H1 (cell line): Measurements from ENCODE around the gene EIF5A2. TPM values are rescaled to one million over a fixed set of nuclear protein-coding genes. Genes with fewer than 3 reads are reported as not detected.

Experiments
- CTCF ChIA-PET: fragments of 300-600 bp; sonication (Branson Sonifier 250); formaldehyde crosslinking; loops from one replicate; lab custom pipeline; 2021; ENCODE audit not compliant: partially characterized antibody; lab: Charles Lee
- POLR2A ChIA-PET: fragments of 300-600 bp; sonication (Branson Sonifier 250); formaldehyde crosslinking; loops from one replicate; lab custom pipeline; 2021; ENCODE audit warnings: inconsistent platforms; ENCODE audit not compliant: partially characterized antibody; lab: Charles Lee
- DNase-seq, 2 experiments: peaks; one replicate each; pipeline versions ENCODE4 v3.0.0 to v3.0.0-alpha.2; 2010 to 2022; ENCODE audit warnings: low spot score in 2 of 2, low read depth in 1 of 2, mixed read lengths in 1 of 2
- FAIRE-seq: peaks from 2 replicates; lab custom pipeline; 2011; peaks lifted over from hg19 to GRCh38; lab: Jason Lieb, UNC
- H2AFZ ChIP-seq: 2 replicates; pipeline ENCODE4 v1.8.1; 2012; ENCODE audit warnings: low read length, inconsistent platforms
- H2AK5ac ChIP-seq: 2 replicates; pipeline ENCODE4 v1.6.1; 2013; ENCODE audit warnings: low read depth, low read length
- H2BK120ac ChIP-seq: replicated peaks from 2 replicates; pipeline ENCODE3; 2013; ENCODE audit warnings: low read depth, low read length, inconsistent platforms
- H2BK12ac ChIP-seq: 2 replicates; pipeline ENCODE4 v1.6.1; 2013; ENCODE audit warnings: low read depth, low read length
- H2BK15ac ChIP-seq: 2 replicates; pipeline ENCODE4 v1.6.1; 2013; ENCODE audit warnings: low read length
- H2BK20ac ChIP-seq: 2 replicates; pipeline ENCODE4 v1.6.1; 2013; ENCODE audit warnings: low read length
- H2BK5ac ChIP-seq: 2 replicates; pipeline ENCODE4 v1.6.1; 2013; ENCODE audit warnings: low read depth, low read length
- H3K14ac ChIP-seq: 2 replicates; pipeline ENCODE4 v1.6.1; 2013; ENCODE audit warnings: inconsistent platforms; ENCODE audit not compliant: insufficient read length
- H3K18ac ChIP-seq: 2 replicates; pipeline ENCODE4 v1.6.1; 2013; ENCODE audit warnings: low read length; ENCODE audit errors: extremely low read depth
- H3K23ac ChIP-seq: 2 replicates; pipeline ENCODE4 v1.6.1; 2013; ENCODE audit warnings: inconsistent platforms; ENCODE audit not compliant: insufficient read length
- H3K23me2 ChIP-seq: 2 replicates; pipeline ENCODE4 v1.6.1; 2013; ENCODE audit warnings: low read depth, low read length
- H3K27ac ChIP-seq: 2 replicates; pipeline ENCODE4 v1.6.1; 2011; ENCODE audit warnings: low read depth, low read length, inconsistent platforms
- H3K27me3 ChIP-seq, 4 experiments: replicated peaks in 1 of 4; 1 replicate in 1 of 4; 2 replicates in 3 of 4; pipeline versions ENCODE4 v1.6.1 to v1.8.1; 2011 to 2013; ENCODE audit warnings: low read length in 3 of 4, mild to moderate bottlenecking in 3 of 4, inconsistent platforms in 2 of 4, mixed read lengths in 2 of 4, moderate library complexity in 1 of 4; ENCODE audit not compliant: control insufficient read depth in 3 of 4, insufficient read depth in 3 of 4; ENCODE audit errors: extremely low read depth in 1 of 4
- H3K36me3 ChIP-seq, 4 experiments: 2 replicates each; pipeline versions ENCODE4 v1.6.1 to v1.8.1; 2011 to 2013; ENCODE audit warnings: mild to moderate bottlenecking in 4 of 4, low read length in 3 of 4, moderate library complexity in 2 of 4, control low read depth in 1 of 4, inconsistent platforms in 1 of 4; ENCODE audit not compliant: insufficient read depth in 4 of 4, control insufficient read depth in 2 of 4
- H3K4ac ChIP-seq: replicated peaks from 2 replicates; pipeline ENCODE3; 2013; ENCODE audit warnings: low read length, low read depth, mixed read lengths, inconsistent platforms; ENCODE audit not compliant: insufficient read length
- H3K4me1 ChIP-seq, 4 experiments: replicated peaks in 1 of 4; 1 replicate in 1 of 4; 2 replicates in 3 of 4; pipeline versions ENCODE4 v1.6.1 to v1.8.1; 2011 to 2013; ENCODE audit warnings: low read length in 3 of 4, inconsistent platforms in 2 of 4, mixed read lengths in 1 of 4; ENCODE audit not compliant: insufficient read depth in 4 of 4, control insufficient read depth in 3 of 4
- H3K4me2 ChIP-seq, 2 experiments: 2 replicates each; pipeline versions ENCODE4 v1.6.1 to v1.8.1; 2011 to 2013; ENCODE audit warnings: low read depth in 2 of 2, low read length in 2 of 2, control low read depth in 1 of 2, inconsistent platforms in 1 of 2, mild to moderate bottlenecking in 1 of 2; ENCODE audit not compliant: insufficient read depth in 1 of 2
- H3K4me3 ChIP-seq, 4 experiments: fragments of 200-600, 300-600 bp in 1 of 4; sonication (generic), shearing (Covaris generic), sonication (Bioruptor Twin) in 1 of 4; 2 replicates each; pipeline versions ENCODE4 v1.5.1 to v1.8.1; 2011 to 2016; ENCODE audit warnings: low read length in 4 of 4, low read depth in 3 of 4, control low read depth in 2 of 4, inconsistent platforms in 2 of 4, mild to moderate bottlenecking in 2 of 4, mixed read lengths in 1 of 4, moderate library complexity in 1 of 4; ENCODE audit not compliant: insufficient read depth in 2 of 4; ENCODE audit errors: extremely low read depth in 1 of 4
- H3K56ac ChIP-seq: replicated peaks from 2 replicates; pipeline ENCODE3; 2013; ENCODE audit warnings: low read depth, mild to moderate bottlenecking, mixed read lengths, low read length, inconsistent platforms; ENCODE audit not compliant: insufficient read length
- H3K79me1 ChIP-seq: 2 replicates; pipeline ENCODE4 v1.6.1; 2013; ENCODE audit warnings: low read depth, low read length, control low read depth
- H3K79me2 ChIP-seq, 2 experiments: 2 replicates each; pipeline versions ENCODE4 v1.6.1 to v1.8.1; 2012 to 2013; ENCODE audit warnings: low read length in 2 of 2, mild to moderate bottlenecking in 2 of 2, inconsistent platforms in 1 of 2; ENCODE audit not compliant: insufficient read depth in 2 of 2, control insufficient read depth in 1 of 2
- H3K9ac ChIP-seq, 4 experiments: replicated peaks in 1 of 4; 1 replicate in 1 of 4; 2 replicates in 3 of 4; pipeline versions ENCODE4 v1.6.1 to v1.8.1; 2011 to 2013; ENCODE audit warnings: low read depth in 3 of 4, low read length in 3 of 4, control low read depth in 2 of 4, mild to moderate bottlenecking in 2 of 4, moderate library complexity in 2 of 4, inconsistent platforms in 1 of 4; ENCODE audit errors: extremely low read depth in 1 of 4
- H3K9me3 ChIP-seq, 2 experiments: 2 replicates each; pipeline versions ENCODE4 v1.6.1 to v1.8.1; 2012 to 2013; ENCODE audit warnings: mild to moderate bottlenecking in 2 of 2, moderate library complexity in 2 of 2, control low read depth in 1 of 2, inconsistent platforms in 1 of 2, low read depth in 1 of 2, low read length in 1 of 2, mixed read lengths in 1 of 2; ENCODE audit not compliant: insufficient read depth in 2 of 2
- H4K20me1 ChIP-seq, 2 experiments: replicated peaks in 1 of 2; 2 replicates each; pipeline versions ENCODE3 to v1.8.1; 2011 to 2013; ENCODE audit warnings: inconsistent platforms in 2 of 2, low read length in 2 of 2, mild to moderate bottlenecking in 1 of 2; ENCODE audit not compliant: insufficient read depth in 2 of 2, control insufficient read depth in 1 of 2
- H4K5ac ChIP-seq: 2 replicates; pipeline ENCODE4 v1.6.1; 2013; ENCODE audit warnings: low read length, low read depth, mixed read lengths, inconsistent platforms; ENCODE audit not compliant: insufficient read length
- H4K8ac ChIP-seq: 2 replicates; pipeline ENCODE4 v1.8.0; 2013; ENCODE audit warnings: mild to moderate bottlenecking, moderate library complexity, low read length, inconsistent platforms; ENCODE audit not compliant: insufficient read depth; ENCODE audit errors: extremely low read depth
- H4K91ac ChIP-seq: replicated peaks from 2 replicates; pipeline ENCODE3; 2013; ENCODE audit warnings: low read length, mixed read lengths, inconsistent platforms; ENCODE audit not compliant: insufficient read length
- ASH2L ChIP-seq: fragments of 200-600, 300-600 bp; sonication (generic); IDR thresholded peaks from one replicate; pipeline ENCODE4 v1.7.1; 2017; ENCODE audit warnings: low read length
- BRCA1 ChIP-seq: IDR thresholded peaks from 2 replicates; pipeline ENCODE4 v1.6.1; 2012; ENCODE audit warnings: low read depth, low read length, improper control_type of control experiment
- CHD1 ChIP-seq: IDR thresholded peaks from 2 replicates; pipeline ENCODE4 v1.6.1; 2012; ENCODE audit warnings: low read depth, low read length, improper control_type of control experiment
- CHD2 ChIP-seq: IDR thresholded peaks from 2 replicates; pipeline ENCODE4 v1.6.1; 2012; ENCODE audit warnings: low read length, improper control_type of control experiment
- EP300 ChIP-seq, 2 experiments: IDR thresholded peaks; 1 replicate in 1 of 2; 2 replicates in 1 of 2; pipeline ENCODE4 v1.6.1; 2011 to 2012; ENCODE audit warnings: low read depth in 2 of 2, low read length in 2 of 2, mild to moderate bottlenecking in 2 of 2, borderline replicate concordance in 1 of 2, inconsistent platforms in 1 of 2, moderate library complexity in 1 of 2
- FOSL1 ChIP-seq: IDR thresholded peaks from 2 replicates; pipeline ENCODE4 v1.6.1; 2011; ENCODE audit warnings: mild to moderate bottlenecking, low read depth, low read length, moderate library complexity; ENCODE audit not compliant: insufficient read depth
- GABPA ChIP-seq: IDR thresholded peaks from 2 replicates; pipeline ENCODE4 v1.6.1; 2011; ENCODE audit warnings: mild to moderate bottlenecking, low read length, moderate library complexity, borderline replicate concordance; ENCODE audit not compliant: insufficient read depth
- HDAC2 ChIP-seq, 2 experiments: fragments of 300-600 bp in 1 of 2; sonication (generic) in 1 of 2; IDR thresholded peaks; 2 replicates each; pipeline ENCODE4 v1.6.1; 2011 to 2012; ENCODE audit warnings: low read depth in 2 of 2, low read length in 2 of 2, mild to moderate bottlenecking in 2 of 2, moderate library complexity in 2 of 2, borderline replicate concordance in 1 of 2, inconsistent platforms in 1 of 2
- POU5F1 ChIP-seq: IDR thresholded peaks from 2 replicates; pipeline ENCODE4 v1.6.1; 2011; ENCODE audit warnings: low read depth, mild to moderate bottlenecking, low read length, moderate library complexity
- RXRA ChIP-seq: IDR thresholded peaks from 2 replicates; pipeline ENCODE4 v1.6.1; 2011; ENCODE audit warnings: low read depth, mild to moderate bottlenecking, low read length, moderate library complexity; ENCODE audit not compliant: insufficient read depth
- SIN3A ChIP-seq, 2 experiments: IDR thresholded peaks in 1 of 2; conservative IDR thresholded peaks in 1 of 2; 2 replicates each; pipeline ENCODE4 v1.6.1; 2011 to 2012; ENCODE audit warnings: low read length in 2 of 2, improper control_type of control experiment in 1 of 2, low read depth in 1 of 2, mild to moderate bottlenecking in 1 of 2
- SUZ12 ChIP-seq: fragments of 200-600 bp; sonication (generic); IDR thresholded peaks from 2 replicates; pipeline ENCODE4 v1.6.1; 2012; ENCODE audit warnings: mild to moderate bottlenecking, inconsistent platforms, low read length, moderate library complexity, mixed read lengths
- TAF7 ChIP-seq: optimal IDR thresholded peaks from 2 replicates; pipeline ENCODE3; 2011; ENCODE audit warnings: low read depth, mild to moderate bottlenecking, inconsistent platforms, low read length, moderate library complexity, borderline replicate concordance
- ZNF274 ChIP-seq: IDR thresholded peaks from 2 replicates; pipeline ENCODE4 v1.7.0; 2012; ENCODE audit warnings: low read length, borderline replicate concordance; ENCODE audit errors: extremely low read depth
- WGBS, 2 experiments: shearing (Covaris generic) in 1 of 2; methylation state at CpG; one replicate each; pipeline versions ENCODE4 v1.1.6 to v1.1.7; 2013 to 2015; ENCODE audit warnings: low lambda C conversion rate in 2 of 2, mixed read lengths in 2 of 2, inconsistent platforms in 1 of 2, low coverage in 1 of 2, missing lambda C conversion rate in 1 of 2; ENCODE audit not compliant: insufficient replicate concordance in 2 of 2, insufficient coverage in 1 of 2, insufficient read length in 1 of 2; ENCODE audit errors: extremely low coverage in 1 of 2, missing lambda C conversion rate in 1 of 2; 5-methylcytosine and 5-hydroxymethylcytosine counted together
- polyA plus RNA-seq, 7 experiments: library from polyadenylated mRNA; depleted of rRNA in 3 of 7; stranded (reverse) in 5 of 7; unstranded in 2 of 7; fragments of >200 nt in 5 of 7; fragments of 200-250 nt in 2 of 7; gene quantifications; 1 replicate in 5 of 7; 2 replicates in 1 of 7; 4 replicates in 1 of 7; pipeline versions ENCODE4 v1.2.1 to v1.2.3, GENCODE V29; 2011 to 2013; ENCODE audit warnings: missing spikeins in 2 of 7, mixed read lengths in 2 of 7
- total RNA-seq: library from RNA; stranded (reverse); fragmentation: NEBNext Ultra II Directional; extraction: Animal tissue kit (Norgen Biotek cat#: 25700); gene quantifications from 2 replicates; pipeline ENCODE4 v1.2.1, GENCODE V29; 2021

The EIF5A2 gene
- total and polyA plus RNA-seq, 2 of the 8 experiments (the other 6 are each of a cell fraction or from before 2014, with no cell fraction given): 1.5 to 15.0 TPM

- H3K23me2 ChIP-seq: no peaks in the 10 kb centered on the region
- H3K79me1 ChIP-seq: no peaks in the 10 kb centered on the region
- H2BK120ac ChIP-seq: no peak overlapping the region
- 88% methylated on average over 4 of the region's 4 CpGs; no CpG with 5 or more reads in 1 of the 2 experiments for WGBS, 2 experiments
- CTCF ChIA-PET: no interaction called here
- H3K4me1 ChIP-seq: no peaks in the 10 kb centered on the region
- POLR2A ChIA-PET: interaction anchor here (1.1 kb wide), 1 partner anchor 9 kb away, joined by 3 read pairs; no protein-coding TSS in a partner anchor
- H3K36me3 ChIP-seq: peaks cover 0 to 4% (median 0%) of the 10 kb centered on the region in 4 experiments; a peak in 1 of 8 replicates
- H3K79me2 ChIP-seq: no peaks in the 10 kb centered on the region
- no peak overlapping the region for H2BK15ac ChIP-seq
- no peak overlapping the region for H3K23ac ChIP-seq
- H4K20me1 ChIP-seq: no peaks in the 10 kb centered on the region
- H3K27me3 ChIP-seq: no peaks in the 10 kb centered on the region
- no peak overlapping the region for H3K18ac ChIP-seq
- H2AFZ ChIP-seq: no peak overlapping the region
- no peak overlapping the region for H4K8ac ChIP-seq
- no peak overlapping the region for H3K27ac ChIP-seq
- no peak overlapping the region for H4K5ac ChIP-seq
- no peak overlapping the region for H2BK12ac ChIP-seq
- DNase-seq (no peak), FAIRE-seq (no peak)
- H3K9ac ChIP-seq: no peak overlapping the region
- H3K4me2 ChIP-seq: no peak overlapping the region
- TF ChIP-seq ZNF274: no peak
- no peak for TF ChIP-seq FOSL1
- no peak for TF ChIP-seq SUZ12
- TF ChIP-seq GABPA: no peak
- no peak for TF ChIP-seq TAF7
- TF ChIP-seq CHD2: no peak
- TF ChIP-seq EP300 (IDR thresholded peaks at IDR 0.05; ENCODE audit: borderline replicate concordance in 1 of 2, low read depth in 2 of 2, low read length in 2 of 2): no peak
- TF ChIP-seq SIN3A (conservative IDR thresholded peaks at IDR 0.05 in 1 of 2, IDR thresholded peaks at IDR 0.05 in 1 of 2; ENCODE audit: low read depth in 1 of 2, low read length in 2 of 2): no peak
- TF ChIP-seq ASH2L: no peak
- no peak for TF ChIP-seq CHD1
- no peak for TF ChIP-seq HDAC2 (IDR thresholded peaks at IDR 0.05; ENCODE audit: borderline replicate concordance in 1 of 2, low read depth in 2 of 2, low read length in 2 of 2)
- TF ChIP-seq BRCA1: no peak
- no peak for TF ChIP-seq RXRA
- no peak for TF ChIP-seq POU5F1
- H3K4ac ChIP-seq: no peak overlapping the region
- H3K14ac ChIP-seq: no peak overlapping the region
- H3K4me3 ChIP-seq: no peak overlapping the region
- no peak overlapping the region for H4K91ac ChIP-seq
- no peak overlapping the region for H2BK5ac ChIP-seq
- no peak overlapping the region for H2AK5ac ChIP-seq
- peaks cover 18 to 33% of the 10 kb centered on the region in 2 experiments for H3K9me3 ChIP-seq
- H3K56ac ChIP-seq: no peak overlapping the region
- H2BK20ac ChIP-seq: no peak overlapping the region
Observed at GRCh38 chr3:170918715-170919114, 10.3 kb upstream of the EIF5A2 start.
